Measurements from ENCODE around the gene SLC39A7. TPM values are rescaled to one million over a fixed set of nuclear protein-coding genes. Genes with fewer than 3 reads are reported as not detected.

SLC39A7 gene, protein sequence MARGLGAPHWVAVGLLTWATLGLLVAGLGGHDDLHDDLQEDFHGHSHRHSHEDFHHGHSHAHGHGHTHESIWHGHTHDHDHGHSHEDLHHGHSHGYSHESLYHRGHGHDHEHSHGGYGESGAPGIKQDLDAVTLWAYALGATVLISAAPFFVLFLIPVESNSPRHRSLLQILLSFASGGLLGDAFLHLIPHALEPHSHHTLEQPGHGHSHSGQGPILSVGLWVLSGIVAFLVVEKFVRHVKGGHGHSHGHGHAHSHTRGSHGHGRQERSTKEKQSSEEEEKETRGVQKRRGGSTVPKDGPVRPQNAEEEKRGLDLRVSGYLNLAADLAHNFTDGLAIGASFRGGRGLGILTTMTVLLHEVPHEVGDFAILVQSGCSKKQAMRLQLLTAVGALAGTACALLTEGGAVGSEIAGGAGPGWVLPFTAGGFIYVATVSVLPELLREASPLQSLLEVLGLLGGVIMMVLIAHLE
- total RNA-seq: 126 and 152 TPM in 2 replicates

DNA sequence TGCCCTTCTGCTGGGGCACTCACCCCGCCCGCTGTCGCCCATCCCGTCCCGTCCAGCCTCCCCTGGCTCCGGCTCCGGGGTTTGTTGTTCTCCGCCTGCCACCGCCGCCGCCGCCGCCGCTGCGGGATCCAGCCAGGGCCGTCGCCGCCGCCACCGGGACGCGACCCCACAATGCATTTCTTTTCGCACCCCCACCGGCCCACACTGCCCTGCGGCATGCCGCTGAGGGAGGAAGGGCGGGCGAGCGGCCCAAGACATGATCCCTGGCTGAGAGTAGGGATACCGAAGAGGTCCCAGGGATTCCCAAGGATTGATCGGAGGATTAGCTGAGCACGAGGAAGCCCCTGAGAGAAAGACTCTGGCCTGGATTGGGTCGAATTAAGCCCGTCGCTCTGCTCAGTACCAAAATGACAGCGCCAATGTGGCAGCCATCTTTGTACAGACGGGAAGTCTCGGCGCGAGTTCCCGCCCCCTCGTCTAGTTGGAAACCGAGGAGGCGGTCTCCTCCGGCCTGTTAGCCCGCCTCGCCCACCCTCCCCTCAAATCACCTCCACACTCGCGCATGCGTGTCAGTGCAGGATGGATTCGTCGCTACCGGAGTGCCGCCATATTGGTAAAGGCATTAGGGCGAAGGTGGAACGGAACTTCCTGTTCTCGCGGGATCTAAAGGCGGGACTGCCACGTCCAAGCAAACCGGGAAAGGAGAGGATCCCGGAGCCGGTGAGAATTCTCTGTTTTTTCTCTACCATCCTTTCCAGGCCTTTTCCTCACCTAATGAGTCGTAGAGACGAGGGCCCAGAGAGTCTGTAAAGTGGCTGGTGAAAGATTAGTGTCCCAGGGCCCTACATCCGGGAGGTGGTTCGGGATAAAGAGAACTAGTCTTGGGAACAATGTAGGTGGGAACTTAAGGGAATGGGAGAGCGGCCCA is at the start of gene SLC39A7, which contains the start of gene RXRB:
Gene SLC39A7 (plus strand): TSS at position 649 of the 928 bp plus-strand sequence. CDS start 379 bp downstream, outside the sequence.
Gene RXRB (minus strand): TSS at position 447 of the 928 bp plus-strand sequence. CDS start 189 bp downstream, at position 258.

DNA sequence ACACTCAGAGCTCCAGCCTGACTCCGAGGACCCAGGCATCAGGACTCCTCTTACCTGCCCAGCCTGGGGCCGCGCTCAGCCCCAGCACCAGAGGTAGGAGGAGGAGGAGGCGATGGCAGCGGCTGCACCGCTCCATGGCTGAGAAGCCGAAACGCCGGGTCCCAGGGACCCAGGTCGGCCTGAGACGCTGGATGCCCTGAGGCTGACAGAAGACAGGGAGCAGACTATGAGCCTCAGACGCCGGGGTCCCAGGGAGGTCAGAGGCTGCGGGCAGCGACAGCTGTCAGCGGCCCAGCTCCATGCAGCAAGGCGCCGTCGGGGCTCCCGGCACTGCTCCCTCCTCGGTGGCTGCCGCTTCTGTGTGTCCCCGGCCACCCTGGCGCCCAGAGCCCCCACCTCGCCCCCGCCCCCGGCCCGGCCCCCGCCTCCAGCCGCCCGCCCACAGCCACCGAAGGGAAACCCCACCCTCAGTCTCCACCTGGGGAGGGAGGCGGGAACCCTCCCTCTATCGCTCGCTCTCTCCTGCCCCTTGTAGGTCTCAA is 8.5 kb upstream of the SLC39A7 start, which contains the start of gene COL11A2:
Gene COL11A2 (minus strand): TSS at position 363 of the 542 bp plus-strand sequence. CDS start 227 bp downstream, at position 136.

DNA sequence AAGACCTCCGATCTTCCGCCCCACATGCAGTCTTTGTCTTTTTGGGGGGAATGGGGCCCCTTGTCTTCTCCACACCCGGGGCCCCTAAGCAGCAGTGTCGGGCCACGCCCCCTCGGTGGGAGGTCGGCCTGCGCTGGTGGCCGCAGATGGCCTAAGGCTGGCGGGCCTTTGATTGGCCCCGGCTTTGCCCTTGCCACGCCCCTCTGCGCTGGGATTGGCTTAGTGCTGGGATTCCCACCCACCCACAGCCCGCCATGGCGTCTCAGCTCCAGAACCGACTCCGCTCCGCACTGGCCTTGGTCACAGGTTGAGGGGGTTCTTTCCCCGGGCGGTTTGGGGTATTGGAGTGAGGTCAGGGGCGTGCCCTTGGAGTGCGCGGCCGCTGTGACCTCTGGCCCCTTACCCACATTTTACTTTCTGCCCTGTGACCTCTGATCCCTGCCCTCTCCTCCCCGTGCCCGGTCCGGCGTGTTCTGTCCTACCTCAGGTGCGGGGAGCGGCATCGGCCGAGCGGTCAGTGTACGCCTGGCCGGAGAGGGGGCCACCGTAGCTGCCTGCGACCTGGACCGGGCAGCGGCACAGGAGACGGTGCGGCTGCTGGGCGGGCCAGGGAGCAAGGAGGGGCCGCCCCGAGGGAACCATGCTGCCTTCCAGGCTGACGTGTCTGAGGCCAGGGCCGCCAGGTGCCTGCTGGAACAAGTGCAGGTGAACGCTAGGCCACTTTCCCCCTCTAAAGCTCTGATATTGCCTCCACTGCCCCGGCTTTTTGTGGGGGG is 3.9 kb downstream of the SLC39A7 start, which contains the start of gene HSD17B8:
Gene HSD17B8 (plus strand): TSS at position 241 of the 776 bp plus-strand sequence. CDS start 14 bp downstream, at position 255.

DNA sequence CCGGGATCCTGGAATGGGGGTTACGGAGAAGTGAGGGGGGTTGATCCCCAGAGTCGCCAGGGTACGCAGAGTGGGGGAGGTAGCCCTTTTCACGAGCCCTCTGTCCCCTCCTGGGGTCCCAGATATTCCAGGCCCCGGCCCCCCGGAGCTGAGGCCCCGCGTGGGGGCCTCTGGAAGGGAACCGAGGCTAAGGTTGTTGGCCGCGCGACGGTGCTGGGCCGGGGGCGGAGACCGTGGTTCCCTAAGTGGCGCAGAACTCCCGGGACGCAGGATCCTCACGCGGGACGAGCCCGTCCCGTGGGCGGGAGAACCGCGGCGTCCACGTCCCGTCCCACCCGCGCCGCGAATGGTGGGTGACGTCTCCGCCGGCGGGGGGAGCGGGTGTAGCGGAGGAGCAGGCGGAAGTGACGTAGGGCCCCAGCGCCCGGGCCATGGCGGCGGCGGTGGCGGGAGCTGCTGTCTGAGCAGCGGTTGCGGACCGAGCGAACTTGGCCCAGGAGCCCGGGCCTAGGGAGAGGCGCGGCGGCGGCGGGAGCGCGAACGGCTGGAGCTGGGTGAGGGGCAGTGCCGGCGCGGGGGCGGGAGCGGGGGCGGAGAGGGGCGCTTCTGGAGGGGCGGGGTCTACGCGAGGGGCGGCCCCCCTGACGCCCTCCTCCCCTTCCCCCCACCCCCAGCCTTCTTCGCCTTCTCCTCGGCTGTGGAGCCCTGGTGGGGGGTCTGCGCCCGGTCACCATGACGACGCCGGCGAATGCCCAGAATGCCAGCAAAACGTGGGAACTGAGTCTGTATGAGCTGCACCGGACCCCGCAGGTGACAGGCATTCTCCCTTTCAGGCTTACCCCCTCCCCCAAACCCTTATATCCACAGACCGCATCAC is 7.7 kb downstream of the SLC39A7 start, which contains the start of gene RING1:
Gene RING1 (plus strand): TSS at position 410 of the 877 bp plus-strand sequence. CDS start 323 bp downstream, at position 733.

Other genes starting within 250 kb of the SLC39A7 start
- gene HLA-DMA, start 247.8 kb upstream of the SLC39A7 start, total RNA-seq: 4.7 and 14.1 TPM in 2 replicates
- gene BRD2, start 232.3 kb upstream of the SLC39A7 start, total RNA-seq: 102 and 104 TPM in 2 replicates
- gene HLA-DOA, start 191.3 kb upstream of the SLC39A7 start, total RNA-seq: under 0.01 TPM in 1 of 2 replicates, not detected in the other
- gene HLA-DPA1, start 127.2 kb upstream of the SLC39A7 start, total RNA-seq: 1.7 and 2.8 TPM in 2 replicates
- gene HLA-DPB1, start 124.9 kb upstream of the SLC39A7 start, total RNA-seq: 1.8 and 10.0 TPM in 2 replicates
- 0.15 and 1.2 TPM in 2 replicates for gene COL11A2, start 8.4 kb upstream of the SLC39A7 start, total RNA-seq
- 28.2 and 36.4 TPM in 2 replicates for gene RXRB, start 202 bp upstream of the SLC39A7 start, total RNA-seq
- 11.1 and 11.6 TPM in 2 replicates for gene HSD17B8, start 3.8 kb downstream of the SLC39A7 start, total RNA-seq
- 31.4 and 52.9 TPM in 2 replicates for gene RING1, start 7.6 kb downstream of the SLC39A7 start, total RNA-seq
- 42.0 and 42.8 TPM in 2 replicates for gene VPS52, start 71.0 kb downstream of the SLC39A7 start, total RNA-seq
- gene RPS18, start 71.2 kb downstream of the SLC39A7 start, total RNA-seq: 3,088 and 3,156 TPM in 2 replicates
- 12.5 and 18.0 TPM in 2 replicates for gene B3GALT4, start 76.3 kb downstream of the SLC39A7 start, total RNA-seq
- gene WDR46, start 88.4 kb downstream of the SLC39A7 start, total RNA-seq: 69.3 and 86.5 TPM in 2 replicates
- gene PFDN6, start 88.7 kb downstream of the SLC39A7 start, total RNA-seq: 26.6 and 51.3 TPM in 2 replicates
- gene RGL2, start 98.1 kb downstream of the SLC39A7 start, total RNA-seq: 29.2 and 41.7 TPM in 2 replicates
- gene TAPBP, start 113.2 kb downstream of the SLC39A7 start, total RNA-seq: 54.8 and 136 TPM in 2 replicates
- 18.0 and 25.8 TPM in 2 replicates for gene ZBTB22, start 116.9 kb downstream of the SLC39A7 start, total RNA-seq
- 41.7 and 65.6 TPM in 2 replicates for gene DAXX, start 122.1 kb downstream of the SLC39A7 start, total RNA-seq
- 1.8 and 36.2 TPM in 2 replicates for gene KIFC1, start 191.0 kb downstream of the SLC39A7 start, total RNA-seq
- gene PHF1, start 210.1 kb downstream of the SLC39A7 start, total RNA-seq: 23.9 and 27.0 TPM in 2 replicates
- 125 and 147 TPM in 2 replicates for gene CUTA, start 217.2 kb downstream of the SLC39A7 start, total RNA-seq
- 8.0 and 10.8 TPM in 2 replicates for gene SYNGAP1, start 219.2 kb downstream of the SLC39A7 start, total RNA-seq